GM10248 (cell line): ENCODE data around the gene POPDC2.

ENCODE experiments used
- CTCF ChIA-PET: fragments of 300-600 bp; sonication (Branson Sonifier 250); formaldehyde crosslinking; extraction: SDS; loops from one replicate; lab custom pipeline; 2021; ENCODE audit warnings: antibody characterized with exemption; lab: Yijun Ruan, JAX
- POLR2A ChIA-PET: fragments of 350-650 bp; sonication (Branson Sonifier 250); formaldehyde crosslinking; extraction: SDS; loops from one replicate; lab custom pipeline; 2020; ENCODE audit warnings: antibody characterized with exemption; lab: Yijun Ruan, JAX
- DNase-seq: peaks from one replicate; pipeline ENCODE4 v3.0.0; 2012; ENCODE audit errors: extremely low spot score
- TF ChIP-seq, protein P1 (sequence below): IDR thresholded peaks from 2 replicates; pipeline ENCODE4 v1.5.1; 2012; ENCODE audit warnings: mild to moderate bottlenecking, low read depth; ENCODE audit errors: extremely low read depth, missing control alignments, control extremely low read depth

POPDC2 gene

GRCh38 chr3:119594066-119594465, 66.3 kb downstream of the POPDC2 start:
- no peak for DNase-seq
- TF ChIP-seq, protein P1, sequence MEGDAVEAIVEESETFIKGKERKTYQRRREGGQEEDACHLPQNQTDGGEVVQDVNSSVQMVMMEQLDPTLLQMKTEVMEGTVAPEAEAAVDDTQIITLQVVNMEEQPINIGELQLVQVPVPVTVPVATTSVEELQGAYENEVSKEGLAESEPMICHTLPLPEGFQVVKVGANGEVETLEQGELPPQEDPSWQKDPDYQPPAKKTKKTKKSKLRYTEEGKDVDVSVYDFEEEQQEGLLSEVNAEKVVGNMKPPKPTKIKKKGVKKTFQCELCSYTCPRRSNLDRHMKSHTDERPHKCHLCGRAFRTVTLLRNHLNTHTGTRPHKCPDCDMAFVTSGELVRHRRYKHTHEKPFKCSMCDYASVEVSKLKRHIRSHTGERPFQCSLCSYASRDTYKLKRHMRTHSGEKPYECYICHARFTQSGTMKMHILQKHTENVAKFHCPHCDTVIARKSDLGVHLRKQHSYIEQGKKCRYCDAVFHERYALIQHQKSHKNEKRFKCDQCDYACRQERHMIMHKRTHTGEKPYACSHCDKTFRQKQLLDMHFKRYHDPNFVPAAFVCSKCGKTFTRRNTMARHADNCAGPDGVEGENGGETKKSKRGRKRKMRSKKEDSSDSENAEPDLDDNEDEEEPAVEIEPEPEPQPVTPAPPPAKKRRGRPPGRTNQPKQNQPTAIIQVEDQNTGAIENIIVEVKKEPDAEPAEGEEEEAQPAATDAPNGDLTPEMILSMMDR, result no peak
- ChIA-PET CTCF (interaction anchor here (1.1 to 4.1 kb wide), 4 partner anchors 10 to 35 kb away, joined by 5 to 32 read pairs (median 6); partner anchors contain the start of genes ADPRH and CD80), POLR2A (no interaction called here)

DNA sequence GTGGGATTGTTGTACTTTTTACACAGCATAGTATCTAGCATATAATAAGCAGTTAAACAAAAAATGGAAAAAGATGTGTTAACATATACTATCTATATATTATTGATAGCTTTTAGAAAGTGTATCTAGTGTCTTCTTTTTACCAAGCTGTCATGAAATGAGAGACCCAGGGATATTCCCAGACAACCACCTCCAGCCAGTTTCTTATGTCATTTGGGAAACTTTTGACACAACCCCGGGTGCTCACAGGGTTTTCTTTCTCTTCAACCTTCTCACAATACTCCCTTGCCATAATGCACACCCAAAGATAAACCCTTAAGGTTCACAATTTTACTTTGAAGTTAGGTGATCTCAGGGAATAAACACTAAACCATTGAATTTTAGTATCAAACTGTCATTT, 67.5 kb downstream of the POPDC2 start:
- ChIA-PET CTCF (interaction anchor here (1.1 to 6.8 kb wide), 6 partner anchors 8 to 34 kb away, joined by 3 to 63 read pairs (median 6); partner anchors contain the start of genes ADPRH, CD80 and PLA1A), POLR2A (no interaction called here)
- TF ChIP-seq, protein P1, result no peak
- no peak for DNase-seq
